Adrenal gland (tissue), 12 donors: ENCODE results near the gene LCE2D. TPM values are rescaled to one million over a fixed set of nuclear protein-coding genes. Genes with fewer than 3 reads are reported as not detected.

Experiments
- DNase-seq, 7 donors: peaks; one replicate each; pipeline ENCODE4 v3.0.0-alpha.2; 2019 to 2020
- H3K27ac ChIP-seq, 5 donors: fragments of 200-600 bp; sonication (generic) in 4 of 5; 1 replicate in 3 of 5; 2 replicates in 2 of 5; pipeline versions ENCODE4 v1.5.1 to v1.8.0; 2016 to 2020; ENCODE audit warnings: mild to moderate bottlenecking in 1 of 5
- H3K27me3 ChIP-seq: fragments of 200-600 bp; 2 replicates; pipeline ENCODE4 v1.8.0; 2021
- H3K36me3 ChIP-seq, 2 donors: fragments of 200-600 bp; replicated peaks in 1 of 2; 1 replicate in 1 of 2; 2 replicates in 1 of 2; pipeline versions ENCODE4 v1.5.1 to v1.8.0; 2018 to 2022
- H3K4me1 ChIP-seq, 2 donors: fragments of 200-600 bp; replicated peaks in 1 of 2; 1 replicate in 1 of 2; 2 replicates in 1 of 2; pipeline versions ENCODE4 v1.5.1 to v1.8.0; 2018 to 2021
- H3K4me3 ChIP-seq, 4 donors: fragments of 200-600 bp; sonication (generic) in 3 of 4; one replicate each; pipeline ENCODE4 v1.5.1; 2016 to 2018
- H3K9me3 ChIP-seq, 3 donors: fragments of 200-600 bp; sonication (generic) in 1 of 3; replicated peaks in 1 of 3; 1 replicate in 2 of 3; 2 replicates in 1 of 3; pipeline versions ENCODE4 v1.5.1 to v1.8.0; 2016 to 2021
- POLR2A ChIP-seq, 2 donors: fragments of 450-650 bp; IDR thresholded peaks; one replicate each; pipeline ENCODE4 v1.6.1; 2017; ENCODE audit warnings: antibody characterized with exemption in 2 of 2, mild to moderate bottlenecking in 2 of 2, moderate library complexity in 1 of 2
- WGBS, 4 donors: extraction: QIAGEN DNeasy Blood & Tissue Kit in 2 of 4; methylation state at CpG; one replicate each; pipeline versions ENCODE4 v1.1.5 to v1.1.7; 2013 to 2017; 5-methylcytosine and 5-hydroxymethylcytosine counted together
- intact Hi-C, 2 donors: fragments of 100-400 bp; cut with DNase I; formaldehyde crosslinking; loops; one replicate each; pipeline versions ENCODE4 v1.14.1 to v1.15.0; 2022 to 2023
- polyA plus RNA-seq, 3 donors: library from polyadenylated mRNA; stranded (reverse); fragments of 200-250 nt in 2 of 3; fragments of 350-450 nt in 1 of 3; fragmentation: Illumina TruSeq in 1 of 3; extraction: RNeasy Lipid Tissue Mini Kit (QIAGEN cat#74804) in 1 of 3; gene quantifications; one replicate each; pipeline ENCODE4 v1.2.3, GENCODE V29; 2013 to 2014
- total RNA-seq, 9 donors: library from RNA; depleted of rRNA in 4 of 9; stranded (reverse); fragments of >200 nt in 4 of 9; fragments of 120-200 nt in 1 of 9; fragmentation: NEBNext Ultra II Directional in 1 of 9; extraction: Animal tissue kit (Norgen Biotek cat#: 25700) in 1 of 9; gene quantifications; one replicate each; pipeline versions ENCODE4 v1.1.0 to v1.2.4, GENCODE V29; 2013 to 2023
- TF ChIP-seq, protein P1 (sequence below), 6 experiments: fragments of 450-650 bp in 4 of 6; fragments of 200-600 bp in 2 of 6; sonication (generic) in 1 of 6; IDR thresholded peaks; 1 replicate in 5 of 6; 2 replicates in 1 of 6; pipeline versions ENCODE4 v1.5.1 to v1.8.0; 2016 to 2021; ENCODE audit warnings: antibody characterized with exemption in 6 of 6, mild to moderate bottlenecking in 2 of 6, moderate library complexity in 1 of 6
- donor health status: healthy with polysubstance abuse.
- donor health status: Bipolar disorder and iron deficiency.
- donor health status: DM: yes; HTN: yes; CAD: no.
- donor health status: DM: no; HTN: no; CAD: no.
- donor health status: DM: no; HTN: no; CAD: no.
- donor health status: DM: yes; HTN: yes; CAD: no.

LCE2D gene
- total and polyA plus RNA-seq, 12 donors: not detected

- no peak for TF ChIP-seq POLR2A (IDR thresholded peaks at IDR 0.05)
- intact Hi-C loops: no loop called here
- H3K4me1 ChIP-seq: no peaks in the 10 kb centered on the region
- H3K9me3 ChIP-seq: no peaks in the 10 kb centered on the region
- H3K4me3 ChIP-seq: no peak overlapping the region
- H3K36me3 ChIP-seq: no peaks in the 10 kb centered on the region
- WGBS, 4 donors: 48 to 63% (median 50%) methylated on average over 3 of the region's 3 CpGs
- no peak for DNase-seq
- H3K27me3 ChIP-seq: no peaks in the 10 kb centered on the region
- H3K27ac ChIP-seq: no peak overlapping the region
These were observed 19.2 kb upstream of the LCE2D start for GRCh38 chr1:152643945-152644344.

GRCh38 chr1:152645146-152645545 lies 18.0 kb upstream of the LCE2D start:
- no peak overlapping the region for H3K27ac ChIP-seq
- H3K4me1 ChIP-seq: no peaks in the 10 kb centered on the region
- no peak for TF ChIP-seq POLR2A (IDR thresholded peaks at IDR 0.05)
- TF ChIP-seq, protein P1, sequence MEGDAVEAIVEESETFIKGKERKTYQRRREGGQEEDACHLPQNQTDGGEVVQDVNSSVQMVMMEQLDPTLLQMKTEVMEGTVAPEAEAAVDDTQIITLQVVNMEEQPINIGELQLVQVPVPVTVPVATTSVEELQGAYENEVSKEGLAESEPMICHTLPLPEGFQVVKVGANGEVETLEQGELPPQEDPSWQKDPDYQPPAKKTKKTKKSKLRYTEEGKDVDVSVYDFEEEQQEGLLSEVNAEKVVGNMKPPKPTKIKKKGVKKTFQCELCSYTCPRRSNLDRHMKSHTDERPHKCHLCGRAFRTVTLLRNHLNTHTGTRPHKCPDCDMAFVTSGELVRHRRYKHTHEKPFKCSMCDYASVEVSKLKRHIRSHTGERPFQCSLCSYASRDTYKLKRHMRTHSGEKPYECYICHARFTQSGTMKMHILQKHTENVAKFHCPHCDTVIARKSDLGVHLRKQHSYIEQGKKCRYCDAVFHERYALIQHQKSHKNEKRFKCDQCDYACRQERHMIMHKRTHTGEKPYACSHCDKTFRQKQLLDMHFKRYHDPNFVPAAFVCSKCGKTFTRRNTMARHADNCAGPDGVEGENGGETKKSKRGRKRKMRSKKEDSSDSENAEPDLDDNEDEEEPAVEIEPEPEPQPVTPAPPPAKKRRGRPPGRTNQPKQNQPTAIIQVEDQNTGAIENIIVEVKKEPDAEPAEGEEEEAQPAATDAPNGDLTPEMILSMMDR (IDR thresholded peaks at IDR 0.05): no peak
- no peak for DNase-seq
- H3K9me3 ChIP-seq: no peaks in the 10 kb centered on the region
- intact Hi-C loops: no loop called here
- WGBS, 4 donors: 38 to 49% (median 41%) methylated on average over 3 of the region's 3 CpGs
- H3K4me3 ChIP-seq: no peak overlapping the region
- H3K36me3 ChIP-seq: no peaks in the 10 kb centered on the region
- no peaks in the 10 kb centered on the region for H3K27me3 ChIP-seq

DNA sequence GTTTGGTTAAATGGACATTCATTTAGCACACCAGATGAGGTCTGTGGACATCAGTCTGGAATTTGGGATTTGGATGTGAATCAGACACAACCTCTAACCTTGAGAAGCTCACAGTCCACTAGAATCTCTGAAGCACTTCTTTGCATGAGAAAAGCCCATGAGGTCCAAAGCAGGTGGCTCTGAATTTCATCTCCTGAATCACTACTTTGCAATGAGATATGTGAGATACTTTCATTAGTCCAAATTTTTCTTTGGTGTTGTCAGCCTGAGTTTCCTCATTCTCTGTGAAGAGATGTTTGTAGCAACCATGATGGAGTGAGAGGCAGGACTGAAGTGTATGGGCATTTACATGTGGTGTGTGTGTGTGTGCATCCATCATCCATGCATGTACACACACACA lies 16.5 kb upstream of the LCE2D start:
- Histone ChIP-seq H3K27me3 (no peaks in the 10 kb centered on the region), H3K27ac (no peak overlapping the region), H3K36me3 (no peaks in the 10 kb centered on the region), H3K4me1 (no peaks in the 10 kb centered on the region), H3K4me3 (no peak overlapping the region), H3K9me3 (no peaks in the 10 kb centered on the region)
- DNase-seq: no peak
- TF ChIP-seq, protein P1 (IDR thresholded peaks at IDR 0.05): no peak
- no peak for TF ChIP-seq POLR2A (IDR thresholded peaks at IDR 0.05)
- intact Hi-C loops: no loop called here

DNA sequence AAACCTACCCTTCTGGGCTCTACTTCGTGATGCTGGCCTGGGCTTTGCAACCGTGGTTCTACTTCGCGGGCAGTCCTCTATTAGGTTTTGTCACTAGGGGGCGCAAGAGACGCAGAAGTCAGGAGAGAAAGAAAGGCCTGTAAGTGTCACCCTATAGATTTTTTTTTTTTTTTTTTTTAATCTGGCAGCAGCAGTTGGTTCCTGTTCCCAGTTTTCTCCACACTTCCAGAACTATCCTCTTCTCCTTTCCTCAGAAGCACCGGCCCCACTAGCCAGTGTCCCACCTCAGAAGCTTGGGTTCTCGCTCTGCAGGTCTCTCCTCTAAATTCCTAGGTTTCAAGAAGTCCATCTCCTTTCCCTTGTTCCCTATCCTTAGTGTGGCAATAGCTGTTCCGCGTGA lies 9.1 kb upstream of the LCE2D start:
- DNase-seq: peak in 6 of 7 donors; percentile 17 to 38 (median 30)
- no peaks in the 10 kb centered on the region for H3K4me1 ChIP-seq
- no peak overlapping the region for H3K27ac ChIP-seq
- intact Hi-C loops: no loop called here
- 28 to 33% (median 32%) methylated on average over 10 of the region's 10 CpGs for WGBS, 4 donors
- H3K9me3 ChIP-seq: no peaks in the 10 kb centered on the region
- H3K4me3 ChIP-seq: no peak overlapping the region
- TF ChIP-seq, protein P1 (IDR thresholded peaks at IDR 0.05): peak in 5 of 6 experiments; percentile 24 to 49 (median 35)
- no peak for TF ChIP-seq POLR2A (IDR thresholded peaks at IDR 0.05)
- no peaks in the 10 kb centered on the region for H3K36me3 ChIP-seq
- H3K27me3 ChIP-seq: no peaks in the 10 kb centered on the region

DNA sequence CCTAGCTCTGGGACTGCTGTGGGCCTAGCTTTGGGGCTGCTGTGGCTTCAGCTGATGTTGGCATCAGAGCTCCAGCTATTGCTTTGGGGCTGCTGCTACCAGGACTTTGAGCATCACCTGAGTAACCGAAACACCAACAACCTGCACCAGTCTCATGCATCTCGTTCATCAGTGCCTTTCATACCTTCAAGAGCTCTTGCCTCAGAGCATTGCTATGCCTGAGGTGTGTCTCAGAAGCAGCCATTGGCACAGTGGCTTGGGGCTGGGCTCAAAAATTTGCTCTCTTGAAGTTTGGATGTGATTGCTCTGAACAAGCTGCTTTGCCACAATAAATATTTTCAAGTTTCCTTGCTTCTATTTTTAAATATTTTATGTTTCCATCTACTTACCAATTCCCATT lies 6.7 kb upstream of the LCE2D start:
- TF ChIP-seq, protein P1 (IDR thresholded peaks at IDR 0.05): no peak
- no peak for TF ChIP-seq POLR2A (IDR thresholded peaks at IDR 0.05)
- Histone ChIP-seq H3K27ac (no peak overlapping the region), H3K27me3 (no peaks in the 10 kb centered on the region), H3K36me3 (no peaks in the 10 kb centered on the region), H3K4me1 (no peaks in the 10 kb centered on the region), H3K9me3 (no peaks in the 10 kb centered on the region), H3K4me3 (no peak overlapping the region)
- no peak for DNase-seq
- WGBS, 4 donors: 22 to 71% (median 53%) methylated on average over 1 to 2 of the region's 2 CpGs
- intact Hi-C loops: no loop called here
